Measurements from ENCODE around the gene NKAIN4.

The NKAIN4 gene

GRCh38 chr20:63247671-63248228 lies 6.5 kb downstream of the NKAIN4 start:
- H3K36me3 ChIP-seq (replicated peaks; ENCODE audit: insufficient read depth, low read length) = no peaks in the 10 kb centered on the region
- H3K27me3 ChIP-seq (replicated peaks; ENCODE audit: insufficient read depth, low read length) = peaks cover 89% of the 10 kb centered on the region
- H3K9me2 ChIP-seq (replicated peaks; ENCODE audit: insufficient read depth, low read length) = no peaks in the 10 kb centered on the region
- no peaks in the 10 kb centered on the region for H3F3A ChIP-seq (ENCODE audit: insufficient read depth, low read length)
- H4K20me1 ChIP-seq (ENCODE audit: insufficient read depth, low read length) = no peaks in the 10 kb centered on the region
- no peaks in the 10 kb centered on the region for H3K4me1 ChIP-seq (ENCODE audit: low read length)
- H3K79me2 ChIP-seq (ENCODE audit: low read length) = no peaks in the 10 kb centered on the region
- no peak overlapping the region for H3K9ac ChIP-seq (ENCODE audit: low read length)
- no peaks in the 10 kb centered on the region for H3K9me3 ChIP-seq (replicated peaks; ENCODE audit: insufficient read depth, low read length)
- no peak for DNase-seq
- no peak overlapping the region for H3K4me3 ChIP-seq (ENCODE audit: low read length)
- no peak overlapping the region for H3K4me2 ChIP-seq (ENCODE audit: low read depth, low read length)
- no peak overlapping the region for H3K27ac ChIP-seq (ENCODE audit: low read length)
- H2AFZ ChIP-seq (ENCODE audit: low read length) = no peak overlapping the region
- TF ChIP-seq CTCF (IDR thresholded peaks at IDR 0.05; ENCODE audit: low read length) (no peak), EZH2 (optimal IDR thresholded peaks at IDR 0.05; ENCODE audit: low read depth, low read length) (no peak), EZH2phosphoT487 (IDR thresholded peaks at IDR 0.05; ENCODE audit: low read length) (no peak)

- TF ChIP-seq EZH2 (optimal IDR thresholded peaks at IDR 0.05; ENCODE audit: low read depth, low read length) (no peak), EZH2phosphoT487 (IDR thresholded peaks at IDR 0.05; ENCODE audit: low read length) (no peak), CTCF (IDR thresholded peaks at IDR 0.05; ENCODE audit: low read length) (no peak)
- Histone ChIP-seq H3K27me3 (replicated peaks; ENCODE audit: insufficient read depth, low read length) (peaks cover 89% of the 10 kb centered on the region), H3K27ac (ENCODE audit: low read length) (no peak overlapping the region), H3K9me3 (replicated peaks; ENCODE audit: insufficient read depth, low read length) (no peaks in the 10 kb centered on the region), H3K4me3 (ENCODE audit: low read length) (no peak overlapping the region), H4K20me1 (ENCODE audit: insufficient read depth, low read length) (no peaks in the 10 kb centered on the region), H3K9ac (ENCODE audit: low read length) (no peak overlapping the region), H3K4me2 (ENCODE audit: low read depth, low read length) (peak overlapping the region; percentile 39; the same call in 1 of the 2 replicates), H3K4me1 (ENCODE audit: low read length) (no peaks in the 10 kb centered on the region), H2AFZ (ENCODE audit: low read length) (no peak overlapping the region), H3K36me3 (replicated peaks; ENCODE audit: insufficient read depth, low read length) (no peaks in the 10 kb centered on the region), H3F3A (ENCODE audit: insufficient read depth, low read length) (no peaks in the 10 kb centered on the region), H3K9me2 (replicated peaks; ENCODE audit: insufficient read depth, low read length) (no peaks in the 10 kb centered on the region), H3K79me2 (ENCODE audit: low read length) (no peaks in the 10 kb centered on the region)
- DNase-seq = no peak
Measured at GRCh38 chr20:63246490-63247288, 7.6 kb downstream of the NKAIN4 start.

GRCh38 chr20:63244468-63244867 lies 9.8 kb downstream of the NKAIN4 start:
- H3F3A ChIP-seq (ENCODE audit: insufficient read depth, low read length) = no peaks in the 10 kb centered on the region
- peaks cover 97% of the 10 kb centered on the region for H3K27me3 ChIP-seq (replicated peaks; ENCODE audit: insufficient read depth, low read length)
- DNase-seq = no peak
- H4K20me1 ChIP-seq (ENCODE audit: insufficient read depth, low read length) = no peaks in the 10 kb centered on the region
- no peak overlapping the region for H3K4me3 ChIP-seq (ENCODE audit: low read length)
- no peak overlapping the region for H3K4me2 ChIP-seq (ENCODE audit: low read depth, low read length)
- H3K36me3 ChIP-seq (replicated peaks; ENCODE audit: insufficient read depth, low read length) = no peaks in the 10 kb centered on the region
- H3K27ac ChIP-seq (ENCODE audit: low read length) = no peak overlapping the region
- H3K9me2 ChIP-seq (replicated peaks; ENCODE audit: insufficient read depth, low read length) = no peaks in the 10 kb centered on the region
- no peaks in the 10 kb centered on the region for H3K79me2 ChIP-seq (ENCODE audit: low read length)
- H3K4me1 ChIP-seq (ENCODE audit: low read length) = no peaks in the 10 kb centered on the region
- H3K9ac ChIP-seq (ENCODE audit: low read length) = no peak overlapping the region
- H3K9me3 ChIP-seq (replicated peaks; ENCODE audit: insufficient read depth, low read length) = no peaks in the 10 kb centered on the region
- H2AFZ ChIP-seq (ENCODE audit: low read length) = no peak overlapping the region
- TF ChIP-seq CTCF (IDR thresholded peaks at IDR 0.05; ENCODE audit: low read length) = no peak
- TF ChIP-seq EZH2phosphoT487 (IDR thresholded peaks at IDR 0.05; ENCODE audit: low read length) = no peak
- no peak for TF ChIP-seq EZH2 (optimal IDR thresholded peaks at IDR 0.05; ENCODE audit: low read depth, low read length)
